K562 (cell line): ENCODE data around the gene SGO1. TPM values are rescaled to one million over a fixed set of nuclear protein-coding genes. Genes with fewer than 3 reads are reported as not detected.

ENCODE experiments used
- ATAC-seq: fragments of 200-7000 bp; cut with Tn5 transposase; 3 replicates; pipeline ENCODE4 v1.9.1; 2020; ENCODE audit warnings: moderate library complexity
- BruUV-seq: library from RNA; stranded (reverse); fragments of 400-500 nt; replicated peaks from 2 replicates; lab custom pipeline; 2021; lab: Mats Ljungman, UMichigan
- CTCF ChIA-PET: fragments of 300-600 bp; formaldehyde crosslinking; extraction: SDS; loops from one replicate; lab custom pipeline; 2021; ENCODE audit warnings: low intra/inter-chr PET ratio; lab: Yijun Ruan, JAX
- POLR2A ChIA-PET: fragments of 300-600, 350-650 bp; sonication (Branson Sonifier 250); formaldehyde crosslinking; extraction: SDS; loops from one replicate; lab custom pipeline; 2021; ENCODE audit warnings: antibody characterized with exemption, inconsistent platforms; lab: Yijun Ruan, JAX
- DNase-seq, 4 experiments: peaks; one replicate each; pipeline versions ENCODE4 v3.0.0 to v3.0.0-alpha.2; 2011 to 2018; ENCODE audit warnings: low spot score in 3 of 4, mixed read lengths in 3 of 4; ENCODE audit errors: extremely low read depth in 1 of 4
- FAIRE-seq: peaks from 2 replicates; lab custom pipeline; 2011; peaks lifted over from hg19 to GRCh38; lab: Jason Lieb, UNC
- H2AFZ ChIP-seq: 2 replicates; pipeline ENCODE4 v1.6.0; 2011; ENCODE audit warnings: low read depth, low read length, control low read depth, inconsistent platforms
- H3K27ac ChIP-seq: fragments of 200-600 bp; 3 replicates; pipeline ENCODE4 v1.8.0; 2011; ENCODE audit warnings: low read depth, mild to moderate bottlenecking, control low read depth, inconsistent platforms, low read length, moderate library complexity, mixed read lengths; ENCODE audit errors: extremely low read depth
- H3K27me3 ChIP-seq, 2 experiments: fragments of 300-600 bp in 1 of 2; 2 replicates in 1 of 2; 3 replicates in 1 of 2; pipeline versions ENCODE4 v1.6.0 to v1.8.0; 2011; ENCODE audit warnings: inconsistent platforms in 2 of 2, low read length in 2 of 2, mild to moderate bottlenecking in 1 of 2, mixed read lengths in 1 of 2, moderate library complexity in 1 of 2; ENCODE audit not compliant: control insufficient read depth in 2 of 2, insufficient read depth in 2 of 2
- H3K36me3 ChIP-seq: fragments of 300-600 bp; 3 replicates; pipeline ENCODE4 v1.8.0; 2011; ENCODE audit warnings: mild to moderate bottlenecking, low read length, inconsistent platforms; ENCODE audit not compliant: control insufficient read depth, insufficient read depth
- H3K4me1 ChIP-seq, 2 experiments: fragments of 200-600 bp in 1 of 2; replicated peaks in 1 of 2; 2 replicates in 1 of 2; 3 replicates in 1 of 2; pipeline versions ENCODE4 v1.5.1 to v1.8.0; 2011; ENCODE audit warnings: inconsistent platforms in 2 of 2, low read length in 2 of 2, mild to moderate bottlenecking in 1 of 2, mixed read lengths in 1 of 2, moderate library complexity in 1 of 2; ENCODE audit not compliant: control insufficient read depth in 2 of 2, insufficient read depth in 2 of 2
- H3K4me2 ChIP-seq: 2 replicates; pipeline ENCODE4 v1.6.1; 2011; ENCODE audit warnings: low read length, control low read depth, inconsistent platforms, mixed read lengths; ENCODE audit not compliant: insufficient read depth
- H3K4me3 ChIP-seq: fragments of 200-600 bp; sonication (generic), shearing (Covaris generic); 2 replicates; pipeline ENCODE4 v1.5.1; 2016; ENCODE audit warnings: control low read depth, inconsistent platforms
- H3K79me2 ChIP-seq: fragments of 200-600 bp; 3 replicates; pipeline ENCODE4 v1.8.0; 2011; ENCODE audit warnings: low read length, inconsistent platforms; ENCODE audit not compliant: control insufficient read depth, insufficient read depth
- H3K9ac ChIP-seq, 2 experiments: 2 replicates each; pipeline versions ENCODE4 v1.6.0 to v1.6.1; 2011; ENCODE audit warnings: low read depth in 2 of 2, low read length in 2 of 2, control low read depth in 1 of 2, inconsistent platforms in 1 of 2, mild to moderate bottlenecking in 1 of 2, mixed read lengths in 1 of 2; ENCODE audit not compliant: insufficient read depth in 1 of 2
- H3K9me1 ChIP-seq: one replicate; pipeline ENCODE4 v1.6.0; 2011; ENCODE audit warnings: inconsistent platforms, mild to moderate bottlenecking, low read length, moderate library complexity; ENCODE audit not compliant: control insufficient read depth, insufficient read depth
- H3K9me3 ChIP-seq: replicated peaks from 2 replicates; pipeline ENCODE4 v1.5.1; 2011; ENCODE audit warnings: low read depth, low read length, inconsistent platforms; ENCODE audit not compliant: control insufficient read depth, insufficient read depth
- H4K20me1 ChIP-seq: replicated peaks from 2 replicates; pipeline ENCODE4 v1.6.1; 2011; ENCODE audit warnings: low read length, inconsistent platforms, mixed read lengths; ENCODE audit not compliant: control insufficient read depth, insufficient read depth
- BRD9 ChIP-seq: fragments of 450-650 bp; IDR thresholded peaks from 2 replicates; pipeline ENCODE4 v1.6.1; 2018; ENCODE audit warnings: low read depth; ENCODE audit not compliant: partially characterized antibody
- GATA2 ChIP-seq: sonication (generic); formaldehyde crosslinking; IDR thresholded peaks from 2 replicates; pipeline ENCODE4 v1.4.0; 2020; ENCODE audit warnings: mild to moderate bottlenecking, missing genetic modification reagents
- L3MBTL2 ChIP-seq: fragments of 450-650 bp; IDR thresholded peaks from 2 replicates; pipeline ENCODE4 v1.6.1; 2016; ENCODE audit warnings: mild to moderate bottlenecking, moderate library complexity
- NFE2 ChIP-seq: IDR thresholded peaks from 2 replicates; pipeline ENCODE4 v1.6.1; 2014; ENCODE audit warnings: antibody characterized with exemption, low read depth
- POLR3A ChIP-seq: IDR thresholded peaks from 2 replicates; pipeline ENCODE4 v1.6.1; 2011; ENCODE audit warnings: borderline replicate concordance, mild to moderate bottlenecking, moderate library complexity; ENCODE audit not compliant: insufficient read length, insufficient read depth; ENCODE audit errors: extremely low read depth
- SIRT6 ChIP-seq: IDR thresholded peaks from one replicate; pipeline ENCODE4 v1.6.1; 2012; ENCODE audit warnings: low read depth, mild to moderate bottlenecking, control low read depth, inconsistent platforms, low read length, moderate library complexity
- SIX5 ChIP-seq, 2 experiments: IDR thresholded peaks; 2 replicates each; pipeline ENCODE4 v1.6.1; 2011; ENCODE audit warnings: low read length in 2 of 2, borderline replicate concordance in 1 of 2, low read depth in 1 of 2, mild to moderate bottlenecking in 1 of 2, moderate library complexity in 1 of 2; ENCODE audit not compliant: insufficient read depth in 1 of 2
- WGBS: fragments of 100-300 bp; shearing (Covaris generic); methylation state at CpG from one replicate; pipeline ENCODE4 v1.1.6; 2016; ENCODE audit warnings: low coverage, mixed read lengths; ENCODE audit not compliant: insufficient coverage; ENCODE audit errors: missing lambda C conversion rate; 5-methylcytosine and 5-hydroxymethylcytosine counted together
- in situ Hi-C: fragments of 300-500 bp; cut with MboI; formaldehyde crosslinking; loops from 4 replicates; pipeline ENCODE4 v1.15.0; 2018; ENCODE audit warnings: inconsistent platforms, mixed read lengths
- intact Hi-C: fragments of 100-400 bp; cut with micrococcal nuclease; formaldehyde crosslinking; loops from 2 replicates; pipeline ENCODE4 v1.14.2; 2022
- polyA plus RNA-seq, 8 experiments: library from polyadenylated mRNA; depleted of rRNA in 4 of 8; stranded (reverse) in 5 of 8; unstranded in 3 of 8; fragments of >200 nt; fragmentation: Nextera tagmentation in 2 of 8; fragmentation: Illumina TruSeq in 1 of 8; extraction: Ambion mirVana in 2 of 8; extraction: Trizol in 1 of 8; gene quantifications; 2 replicates each; pipeline versions ENCODE4 v1.2.1 to v1.2.3, GENCODE V29; 2011 to 2014; ENCODE audit warnings: inconsistent platforms in 1 of 8, missing spikeins in 1 of 8
- total RNA-seq, 7 experiments: library from RNA; depleted of rRNA in 6 of 7; stranded (reverse); fragments of >200 nt in 6 of 7; fragmentation: Illumina TruSeq in 2 of 7; extraction: Trizol in 2 of 7; gene quantifications; 2 replicates each; pipeline versions ENCODE4 v1.2.1 to v1.2.3, GENCODE V29; 2011 to 2021; ENCODE audit warnings: low replicate concordance in 1 of 7
- TF ChIP-seq, protein P1 (sequence below): sonication (generic); formaldehyde crosslinking; IDR thresholded peaks from 2 replicates; pipeline ENCODE4 v1.8.1; 2023; ENCODE audit warnings: mild to moderate bottlenecking, missing genetic modification reagents

The SGO1 gene
- total and polyA plus RNA-seq, 9 of the 15 experiments (the other 6 are each of a cell fraction or from before 2014, with no cell fraction given) = 13.7 to 57.3 (median 28.2) TPM

DNA sequence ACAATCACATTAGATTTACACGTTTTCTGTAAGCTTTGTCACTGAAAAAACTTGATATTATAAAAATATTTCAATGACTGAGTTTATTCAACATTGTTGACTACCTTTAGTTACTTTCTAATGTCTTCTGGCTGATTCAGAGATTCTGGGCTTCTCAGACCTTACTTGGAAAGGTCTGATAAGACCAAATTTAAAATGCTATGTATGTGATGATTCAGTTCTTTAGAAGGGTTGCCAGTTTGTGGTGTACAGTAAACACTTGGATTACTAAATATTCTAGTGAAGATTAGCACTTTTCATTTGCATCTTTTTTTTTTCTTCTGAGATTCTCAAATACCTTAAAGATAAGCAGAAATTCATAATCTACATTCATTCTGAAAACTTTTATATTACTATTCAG is 49.8 kb downstream of the SGO1 start:
- in situ Hi-C loops (no loop called here), intact Hi-C loops (no loop called here)
- no peaks in the 10 kb centered on the region for H3K4me1 ChIP-seq
- no peak for DNase-seq
- no peak overlapping the region for H3K4me3 ChIP-seq
- POLR2A ChIA-PET = no interaction called here
- TF ChIP-seq BRD9 (no peak), SIX5 (IDR thresholded peaks at IDR 0.05; ENCODE audit: borderline replicate concordance in 1 of 2, insufficient read depth in 1 of 2, low read depth in 1 of 2, low read length in 2 of 2) (no peak), POLR3A (no peak), NFE2 (no peak), L3MBTL2 (no peak), GATA2 (CRISPR knock-in tag) (no peak), SIRT6 (no peak)
- TF ChIP-seq, protein P1, sequence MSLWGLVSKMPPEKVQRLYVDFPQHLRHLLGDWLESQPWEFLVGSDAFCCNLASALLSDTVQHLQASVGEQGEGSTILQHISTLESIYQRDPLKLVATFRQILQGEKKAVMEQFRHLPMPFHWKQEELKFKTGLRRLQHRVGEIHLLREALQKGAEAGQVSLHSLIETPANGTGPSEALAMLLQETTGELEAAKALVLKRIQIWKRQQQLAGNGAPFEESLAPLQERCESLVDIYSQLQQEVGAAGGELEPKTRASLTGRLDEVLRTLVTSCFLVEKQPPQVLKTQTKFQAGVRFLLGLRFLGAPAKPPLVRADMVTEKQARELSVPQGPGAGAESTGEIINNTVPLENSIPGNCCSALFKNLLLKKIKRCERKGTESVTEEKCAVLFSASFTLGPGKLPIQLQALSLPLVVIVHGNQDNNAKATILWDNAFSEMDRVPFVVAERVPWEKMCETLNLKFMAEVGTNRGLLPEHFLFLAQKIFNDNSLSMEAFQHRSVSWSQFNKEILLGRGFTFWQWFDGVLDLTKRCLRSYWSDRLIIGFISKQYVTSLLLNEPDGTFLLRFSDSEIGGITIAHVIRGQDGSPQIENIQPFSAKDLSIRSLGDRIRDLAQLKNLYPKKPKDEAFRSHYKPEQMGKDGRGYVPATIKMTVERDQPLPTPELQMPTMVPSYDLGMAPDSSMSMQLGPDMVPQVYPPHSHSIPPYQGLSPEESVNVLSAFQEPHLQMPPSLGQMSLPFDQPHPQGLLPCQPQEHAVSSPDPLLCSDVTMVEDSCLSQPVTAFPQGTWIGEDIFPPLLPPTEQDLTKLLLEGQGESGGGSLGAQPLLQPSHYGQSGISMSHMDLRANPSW = no peak
- TF ChIP-seq, all 486 proteins: peak for 0
- no peak overlapping the region for H2AFZ ChIP-seq
- H3K9ac ChIP-seq = no peak overlapping the region
- no peaks in the 10 kb centered on the region for H3K9me1 ChIP-seq
- H3K36me3 ChIP-seq = peaks cover 2% of the 10 kb centered on the region; the same call in 2 of the 3 replicates
- H3K27ac ChIP-seq = no peak overlapping the region
- CTCF ChIA-PET = no interaction called here
- H3K27me3 ChIP-seq = no peaks in the 10 kb centered on the region
- no peaks in the 10 kb centered on the region for H4K20me1 ChIP-seq
- H3K9me3 ChIP-seq = no peaks in the 10 kb centered on the region
- FAIRE-seq (no peak), ATAC-seq (no peak)
- BruUV-seq = no TSS peak
- no peak overlapping the region for H3K4me2 ChIP-seq
- 0% methylated on average over 1 of the region's 1 CpG for WGBS
- no peaks in the 10 kb centered on the region for H3K79me2 ChIP-seq
